ENCODE data around the gene PEX11B. TPM values are rescaled to one million over a fixed set of nuclear protein-coding genes. Genes with fewer than 3 reads are reported as not detected.
A peak's percentile ranks its signal among the peaks of the same experiment; 100 is the strongest.

Gene PEX11B
- total RNA-seq, 2 experiments from 2014 or later = 11.6 to 13.2 TPM

DNA sequence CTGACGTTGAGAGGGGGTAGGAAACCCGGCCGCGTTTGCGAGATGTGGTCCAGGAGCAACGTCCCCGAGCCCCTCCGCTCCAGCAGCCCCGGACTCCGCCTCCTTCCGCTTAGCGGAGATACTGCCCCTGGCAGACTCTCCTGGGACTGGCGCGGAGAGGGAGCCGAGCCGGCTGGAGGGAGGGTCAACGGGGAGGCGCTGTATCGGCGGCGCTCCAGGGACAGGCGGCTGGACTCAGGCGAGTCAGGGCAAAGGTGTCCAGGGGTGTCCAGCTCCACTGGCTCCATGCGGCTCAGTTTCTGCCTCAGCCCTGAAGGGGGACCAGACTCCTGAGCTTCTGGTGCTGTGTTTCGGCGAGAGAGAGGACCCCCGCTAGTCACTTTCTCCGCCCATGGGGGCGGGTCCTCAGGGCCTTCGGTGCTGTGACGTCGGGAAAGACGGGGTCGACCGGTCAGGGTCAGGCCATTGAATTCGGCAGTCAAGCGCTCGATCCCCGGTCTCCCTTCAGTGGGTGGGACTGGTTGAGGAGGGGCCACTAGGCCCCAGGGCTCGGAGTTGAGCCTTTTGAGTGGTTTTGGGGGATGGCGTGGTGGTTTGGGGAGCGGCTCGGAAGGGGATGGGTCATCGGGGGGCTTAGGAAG is 42.1 kb upstream of the PEX11B start:
- DNase-seq = peak in 11 of 14 experiments; percentile 30 to 71 (median 51)
- no peaks in the 10 kb centered on the region for H3K36me3 ChIP-seq (ENCODE audit: insufficient read depth, low read length)
- intact Hi-C loops (cut with DNase I, micrococcal nuclease) = loop anchor here in 1 of 2 experiments (5.0 kb wide), 1 partner anchor 37 kb away; the partner anchor contains the start of gene TXNIP
- peaks cover 77% of the 10 kb centered on the region for H3K4me1 Mint-ChIP-seq (ENCODE audit: low read depth)
- TF ChIP-seq, protein P1, sequence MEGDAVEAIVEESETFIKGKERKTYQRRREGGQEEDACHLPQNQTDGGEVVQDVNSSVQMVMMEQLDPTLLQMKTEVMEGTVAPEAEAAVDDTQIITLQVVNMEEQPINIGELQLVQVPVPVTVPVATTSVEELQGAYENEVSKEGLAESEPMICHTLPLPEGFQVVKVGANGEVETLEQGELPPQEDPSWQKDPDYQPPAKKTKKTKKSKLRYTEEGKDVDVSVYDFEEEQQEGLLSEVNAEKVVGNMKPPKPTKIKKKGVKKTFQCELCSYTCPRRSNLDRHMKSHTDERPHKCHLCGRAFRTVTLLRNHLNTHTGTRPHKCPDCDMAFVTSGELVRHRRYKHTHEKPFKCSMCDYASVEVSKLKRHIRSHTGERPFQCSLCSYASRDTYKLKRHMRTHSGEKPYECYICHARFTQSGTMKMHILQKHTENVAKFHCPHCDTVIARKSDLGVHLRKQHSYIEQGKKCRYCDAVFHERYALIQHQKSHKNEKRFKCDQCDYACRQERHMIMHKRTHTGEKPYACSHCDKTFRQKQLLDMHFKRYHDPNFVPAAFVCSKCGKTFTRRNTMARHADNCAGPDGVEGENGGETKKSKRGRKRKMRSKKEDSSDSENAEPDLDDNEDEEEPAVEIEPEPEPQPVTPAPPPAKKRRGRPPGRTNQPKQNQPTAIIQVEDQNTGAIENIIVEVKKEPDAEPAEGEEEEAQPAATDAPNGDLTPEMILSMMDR (IDR thresholded peaks at IDR 0.05) = no peak
- ATAC-seq (ENCODE audit: poor library complexity) = no peak
- H3K27me3 ChIP-seq (ENCODE audit: control insufficient read depth in 1 of 2, insufficient read depth in 2 of 2, low read length in 2 of 2) = no peaks in the 10 kb centered on the region
- peak overlapping the region; percentile 25 to 63 for H3K27ac ChIP-seq (ENCODE audit: low read depth in 1 of 2, low read length in 2 of 2)
- H3K27ac Mint-ChIP-seq = peak overlapping the region; percentile 87
- ChIA-PET CTCF (interaction anchor here (1.1 kb wide), 1 partner anchor 34 kb away, joined by 7 read pairs; the partner anchor contains the start of gene RBM8A), POLR2A (interaction anchor here (0.7 to 8.8 kb wide), 5 partner anchors 19 to 43 kb away, joined by 3 to 213 read pairs (median 4); partner anchors contain the start of genes PEX11B and RBM8A)
- no peaks in the 10 kb centered on the region for H3K9me3 Mint-ChIP-seq
- H3K4me1 ChIP-seq (ENCODE audit: insufficient read depth, low read length) = peaks cover 65% of the 10 kb centered on the region
- no peaks in the 10 kb centered on the region for H3K9me3 ChIP-seq (ENCODE audit: control insufficient read depth in 1 of 2, insufficient read depth in 1 of 2, low read length in 2 of 2)
- peak overlapping the region; percentile 72 for H3K4me3 ChIP-seq (ENCODE audit: low read length)
- H3K27me3 Mint-ChIP-seq = no peaks in the 10 kb centered on the region
- peaks cover 14% of the 10 kb centered on the region for H3K36me3 Mint-ChIP-seq (ENCODE audit: low read depth)
- H3K4me3 Mint-ChIP-seq = peak overlapping the region; percentile 95

DNA sequence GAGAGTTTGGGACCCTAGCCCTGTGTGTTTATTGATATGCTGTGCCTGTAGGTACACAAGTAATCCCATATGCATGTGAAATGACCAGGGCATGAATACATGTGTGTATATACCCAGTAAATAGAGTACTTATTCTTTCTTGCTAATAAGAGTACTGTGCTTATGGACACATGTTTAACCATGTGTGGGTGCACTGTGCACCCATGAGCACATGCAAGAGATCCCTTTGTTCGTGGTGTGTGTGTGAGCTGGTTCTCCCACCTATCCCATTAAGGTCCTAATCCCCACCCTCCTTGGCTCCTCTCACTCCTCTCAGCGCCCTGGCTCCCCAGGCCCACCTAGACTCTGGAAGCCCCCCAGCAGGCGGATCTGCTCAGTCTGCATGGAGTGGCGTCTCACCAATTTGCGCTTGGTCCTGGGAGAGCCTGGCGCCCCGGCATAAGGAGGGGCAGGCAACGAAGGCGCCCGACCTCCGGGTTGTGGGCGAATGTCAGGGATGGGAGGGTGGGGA is 41.5 kb upstream of the PEX11B start:
- Histone ChIP-seq H3K9me3 (ENCODE audit: control insufficient read depth in 1 of 2, insufficient read depth in 1 of 2, low read length in 2 of 2) (no peaks in the 10 kb centered on the region), H3K27me3 (ENCODE audit: control insufficient read depth in 1 of 2, insufficient read depth in 2 of 2, low read length in 2 of 2) (no peaks in the 10 kb centered on the region), H3K4me1 (ENCODE audit: insufficient read depth, low read length) (peaks cover 69% of the 10 kb centered on the region), H3K36me3 (ENCODE audit: insufficient read depth, low read length) (no peaks in the 10 kb centered on the region), H3K4me3 (ENCODE audit: low read length) (peak overlapping the region; percentile 72), H3K27ac (ENCODE audit: low read depth in 1 of 2, low read length in 2 of 2) (peak overlapping the region; percentile 36 to 52)
- intact Hi-C loops (cut with DNase I, micrococcal nuclease) = loop anchor here (2.0 to 5.0 kb wide), 4 partner anchors 37 to 1582 kb away; partner anchors contain the start of genes PEX11B (in 2 of the 2), BCL9 (in 1 of the 2), PIAS3 (in 1 of the 2) and TXNIP (in 1 of the 2)
- Mint-ChIP-seq H3K27ac (peak overlapping the region; percentile 87), H3K4me1 (ENCODE audit: low read depth) (peaks cover 77% of the 10 kb centered on the region), H3K36me3 (ENCODE audit: low read depth) (peaks cover 18% of the 10 kb centered on the region), H3K4me3 (peak overlapping the region; percentile 96), H3K27me3 (no peaks in the 10 kb centered on the region), H3K9me3 (no peaks in the 10 kb centered on the region)
- TF ChIP-seq, protein P1 (IDR thresholded peaks at IDR 0.05) = no peak
- ChIA-PET CTCF (interaction anchor here (1.1 to 2.1 kb wide), 2 partner anchors 16 to 33 kb away, joined by 7 to 11 read pairs; partner anchors contain the start of gene RBM8A), POLR2A (interaction anchor here (0.7 to 8.8 kb wide), 7 partner anchors 19 to 42 kb away, joined by 3 to 213 read pairs (median 57); partner anchors contain the start of genes PEX11B, RBM8A and TXNIP)
- peak in 1 of 14 experiments; percentile 20 for DNase-seq
- ATAC-seq (ENCODE audit: poor library complexity) = no peak

DNA sequence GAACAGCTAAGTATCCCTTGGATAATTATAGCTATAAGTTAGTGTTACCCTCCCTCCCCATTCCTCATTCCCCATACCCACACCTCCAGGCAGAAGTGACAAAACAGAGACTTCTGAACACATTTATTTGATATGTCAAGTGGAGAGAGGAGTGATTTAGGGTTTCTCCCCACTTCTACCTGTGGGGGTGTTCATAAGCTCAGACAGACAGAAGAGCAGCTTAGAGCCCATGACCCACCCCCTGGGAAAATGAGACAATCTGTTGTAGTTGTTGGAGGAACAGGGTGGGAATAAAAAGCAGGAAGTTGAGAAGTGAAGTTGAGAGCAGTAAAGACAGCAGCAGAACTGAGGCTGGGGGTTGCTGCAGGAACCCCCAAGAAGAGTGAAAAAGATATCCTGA is 40.8 kb upstream of the PEX11B start:
- peak overlapping the region; percentile 96 for H3K4me3 Mint-ChIP-seq
- POLR2A ChIA-PET = interaction anchor here (1.5 to 8.8 kb wide), 10 partner anchors 12 to 114 kb away, joined by 3 to 213 read pairs (median 38); partner anchors contain the start of genes NUDT17, PEX11B, PIAS3 and RBM8A
- peak overlapping the region in 1 of 2 donors; percentile 11 for H3K27ac ChIP-seq (ENCODE audit: low read depth in 1 of 2, low read length in 2 of 2)
- H3K4me1 ChIP-seq (ENCODE audit: insufficient read depth, low read length) = peaks cover 74% of the 10 kb centered on the region
- no peaks in the 10 kb centered on the region for H3K9me3 Mint-ChIP-seq
- intact Hi-C loops (cut with DNase I, micrococcal nuclease) = loop anchor here (2.0 to 5.0 kb wide), 3 partner anchors 42 to 1583 kb away; partner anchors contain the start of genes PEX11B (in 2 of the 2), BCL9 (in 1 of the 2) and PIAS3 (in 1 of the 2)
- CTCF ChIA-PET = interaction anchor here (2.1 kb wide), 1 partner anchor 17 kb away, joined by 11 read pairs; no protein-coding TSS in a partner anchor
- H3K27me3 ChIP-seq (ENCODE audit: control insufficient read depth in 1 of 2, insufficient read depth in 2 of 2, low read length in 2 of 2) = no peaks in the 10 kb centered on the region
- no peak for ATAC-seq (ENCODE audit: poor library complexity)
- TF ChIP-seq, protein P1 (IDR thresholded peaks at IDR 0.05) = no peak
- H3K4me1 Mint-ChIP-seq (ENCODE audit: low read depth) = peaks cover 79% of the 10 kb centered on the region
- H3K27me3 Mint-ChIP-seq = no peaks in the 10 kb centered on the region
- DNase-seq = peak in 1 of 14 experiments; percentile 30
- H3K36me3 ChIP-seq (ENCODE audit: insufficient read depth, low read length) = no peaks in the 10 kb centered on the region
- H3K27ac Mint-ChIP-seq = peak overlapping the region; percentile 87
- H3K9me3 ChIP-seq (ENCODE audit: control insufficient read depth in 1 of 2, insufficient read depth in 1 of 2, low read length in 2 of 2) = no peaks in the 10 kb centered on the region
- peak overlapping the region; percentile 6 for H3K4me3 ChIP-seq (ENCODE audit: low read length)
- H3K36me3 Mint-ChIP-seq (ENCODE audit: low read depth) = peaks cover 17% of the 10 kb centered on the region

Data from CD4-positive, alpha-beta T cell (primary cell).